OCI-LY1 (cell line): ENCODE measurements around the gene RNF150.

Experiments used
- H2AFZ ChIP-seq: fragments of 200-600 bp; sonication (generic), shearing (Covaris generic); 2 replicates; pipeline ENCODE4 v1.6.0; 2014; ENCODE audit warnings: antibody characterized with exemption, mild to moderate bottlenecking, low read length
- H3F3A ChIP-seq: fragments of 200-600 bp; sonication (generic), shearing (Covaris generic); 2 replicates; pipeline ENCODE4 v1.6.0; 2014; ENCODE audit warnings: mild to moderate bottlenecking, antibody characterized with exemption, low read length, moderate library complexity; ENCODE audit not compliant: insufficient read depth
- H3K27ac ChIP-seq: fragments of 200-600 bp; sonication (generic); 2 replicates; pipeline ENCODE4 v1.5.1; 2014; ENCODE audit warnings: low read length, mixed run types, mild to moderate bottlenecking, low read depth; ENCODE audit not compliant: poor library complexity, severe bottlenecking
- H3K27me3 ChIP-seq: fragments of 200-600 bp; sonication (generic); 2 replicates; pipeline ENCODE4 v1.6.0; 2014; ENCODE audit warnings: antibody characterized with exemption, mild to moderate bottlenecking, low read length, moderate library complexity; ENCODE audit not compliant: insufficient read depth
- H3K36me3 ChIP-seq: fragments of 200-600 bp; sonication (generic); 2 replicates; pipeline ENCODE4 v1.6.1; 2014; ENCODE audit warnings: mild to moderate bottlenecking, antibody characterized with exemption, low read length, moderate library complexity, mixed read lengths; ENCODE audit not compliant: insufficient read depth
- H3K4me1 ChIP-seq: fragments of 200-600 bp; sonication (generic); 2 replicates; pipeline ENCODE4 v1.5.1; 2014; ENCODE audit warnings: mild to moderate bottlenecking, low read length, moderate library complexity; ENCODE audit not compliant: insufficient read depth, severe bottlenecking
- H3K4me2 ChIP-seq: fragments of 200-600 bp; sonication (generic), shearing (Covaris generic); 2 replicates; pipeline ENCODE4 v1.6.1; 2014; ENCODE audit warnings: low read length
- H3K4me3 ChIP-seq: fragments of 200-600 bp; sonication (generic); 2 replicates; pipeline ENCODE4 v1.5.1; 2014; ENCODE audit warnings: low read length, low read depth, mild to moderate bottlenecking, mixed read lengths; ENCODE audit not compliant: poor library complexity, severe bottlenecking
- H3K79me2 ChIP-seq: fragments of 200-600 bp; shearing (Covaris generic); 2 replicates; pipeline ENCODE4 v1.6.1; 2016; ENCODE audit warnings: mixed run types, low read length, mixed read lengths; ENCODE audit not compliant: insufficient read depth
- H3K9ac ChIP-seq: fragments of 200-600 bp; sonication (generic), shearing (Covaris generic); 2 replicates; pipeline ENCODE4 v1.6.1; 2014; ENCODE audit warnings: mild to moderate bottlenecking, low read length, mixed read lengths
- H3K9me2 ChIP-seq: fragments of 200-600 bp; sonication (generic), shearing (Covaris generic); 2 replicates; pipeline ENCODE4 v1.6.1; 2014; ENCODE audit warnings: low read depth, mild to moderate bottlenecking, low read length, mixed read lengths
- H3K9me3 ChIP-seq: fragments of 200-600 bp; shearing (Covaris generic); 2 replicates; pipeline ENCODE4 v1.6.1; 2014; ENCODE audit warnings: low read length, mixed read lengths
- H4K20me1 ChIP-seq: fragments of 200-600 bp; sonication (generic), shearing (Covaris generic); 2 replicates; pipeline ENCODE4 v1.6.0; 2016; ENCODE audit warnings: mild to moderate bottlenecking, low read length; ENCODE audit not compliant: insufficient read depth
- EZH2 ChIP-seq: fragments of 200-600 bp; sonication (generic), shearing (Covaris generic); IDR thresholded peaks from 2 replicates; pipeline ENCODE4 v1.8.0; 2017; ENCODE audit warnings: borderline replicate concordance, mixed run types, mild to moderate bottlenecking, antibody characterized with exemption, low read length, moderate library complexity, mixed read lengths
- TF ChIP-seq, protein P1 (sequence below): fragments of 200-600 bp; sonication (generic), shearing (Covaris generic); IDR thresholded peaks from 2 replicates; pipeline ENCODE4 v1.5.1; 2017; ENCODE audit warnings: mild to moderate bottlenecking, antibody characterized with exemption, low read length, moderate library complexity, mixed read lengths

RNF150 gene

DNA sequence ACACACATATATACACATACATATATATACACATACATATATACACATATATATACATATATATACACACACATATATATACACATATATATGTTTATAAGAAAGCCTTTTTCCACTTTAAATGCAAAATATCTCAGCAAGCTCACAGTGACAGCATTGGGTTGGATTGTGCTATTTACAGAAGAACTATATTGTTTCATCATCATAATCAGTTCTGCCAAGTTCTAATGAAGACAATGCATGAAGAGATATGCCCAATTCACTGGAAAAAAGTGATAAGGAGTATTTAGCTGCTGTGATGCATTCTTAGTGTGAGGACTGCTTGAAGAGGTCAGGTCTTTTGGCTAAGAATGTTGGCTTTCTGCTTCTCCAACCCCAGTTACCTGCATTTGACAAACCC lies 54.4 kb downstream of the RNF150 start:
- no peaks in the 10 kb centered on the region; the same call in 1 of the 2 replicates for H3K27me3 ChIP-seq

DNA sequence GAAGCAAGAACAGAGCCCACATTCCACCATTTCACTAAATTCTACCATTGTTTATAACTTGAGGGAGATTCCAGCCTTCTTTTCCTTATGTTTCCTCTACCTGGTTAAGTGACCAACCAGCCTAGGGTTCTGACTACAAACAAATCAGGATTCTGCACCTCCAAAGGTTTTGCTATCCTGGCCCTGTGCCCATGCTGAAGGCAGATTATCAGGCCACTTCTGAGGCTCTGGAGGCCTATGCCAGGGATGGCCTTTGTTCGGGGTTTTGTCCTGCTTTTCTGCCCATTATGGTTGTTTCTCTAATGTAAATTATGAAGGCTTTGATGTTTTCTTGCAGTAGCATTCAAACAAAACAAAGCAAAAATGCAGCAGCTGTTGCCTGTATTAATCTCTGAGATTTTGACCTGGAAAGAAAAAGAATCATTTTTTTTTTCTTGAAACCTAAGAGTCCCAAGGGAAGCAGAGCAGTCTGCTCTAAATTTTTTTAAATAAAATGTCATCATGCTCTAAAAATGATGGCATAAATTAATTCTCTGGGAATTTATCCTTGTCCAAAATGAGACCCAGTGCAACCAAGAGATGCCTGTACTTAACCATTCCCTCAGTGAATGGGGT lies 55.6 kb downstream of the RNF150 start:
- TF ChIP-seq EZH2: no peak
- TF ChIP-seq, protein P1, sequence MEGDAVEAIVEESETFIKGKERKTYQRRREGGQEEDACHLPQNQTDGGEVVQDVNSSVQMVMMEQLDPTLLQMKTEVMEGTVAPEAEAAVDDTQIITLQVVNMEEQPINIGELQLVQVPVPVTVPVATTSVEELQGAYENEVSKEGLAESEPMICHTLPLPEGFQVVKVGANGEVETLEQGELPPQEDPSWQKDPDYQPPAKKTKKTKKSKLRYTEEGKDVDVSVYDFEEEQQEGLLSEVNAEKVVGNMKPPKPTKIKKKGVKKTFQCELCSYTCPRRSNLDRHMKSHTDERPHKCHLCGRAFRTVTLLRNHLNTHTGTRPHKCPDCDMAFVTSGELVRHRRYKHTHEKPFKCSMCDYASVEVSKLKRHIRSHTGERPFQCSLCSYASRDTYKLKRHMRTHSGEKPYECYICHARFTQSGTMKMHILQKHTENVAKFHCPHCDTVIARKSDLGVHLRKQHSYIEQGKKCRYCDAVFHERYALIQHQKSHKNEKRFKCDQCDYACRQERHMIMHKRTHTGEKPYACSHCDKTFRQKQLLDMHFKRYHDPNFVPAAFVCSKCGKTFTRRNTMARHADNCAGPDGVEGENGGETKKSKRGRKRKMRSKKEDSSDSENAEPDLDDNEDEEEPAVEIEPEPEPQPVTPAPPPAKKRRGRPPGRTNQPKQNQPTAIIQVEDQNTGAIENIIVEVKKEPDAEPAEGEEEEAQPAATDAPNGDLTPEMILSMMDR: no peak
- Histone ChIP-seq H2AFZ (no peak overlapping the region), H4K20me1 (no peaks in the 10 kb centered on the region), H3K4me1 (no peaks in the 10 kb centered on the region), H3K9ac (no peak overlapping the region), H3K9me2 (no peaks in the 10 kb centered on the region), H3K27ac (no peak overlapping the region), H3K79me2 (no peaks in the 10 kb centered on the region), H3K4me3 (no peak overlapping the region), H3K9me3 (no peaks in the 10 kb centered on the region), H3K27me3 (no peaks in the 10 kb centered on the region), H3K36me3 (no peaks in the 10 kb centered on the region), H3F3A (no peaks in the 10 kb centered on the region), H3K4me2 (no peak overlapping the region)

More for the DNA sequence above, 54.4 kb downstream of the RNF150 start:
- no peaks in the 10 kb centered on the region for H3F3A ChIP-seq
- H3K36me3 ChIP-seq: no peaks in the 10 kb centered on the region
- H4K20me1 ChIP-seq: no peaks in the 10 kb centered on the region
- H3K27ac ChIP-seq: no peak overlapping the region
- no peaks in the 10 kb centered on the region for H3K79me2 ChIP-seq
- no peaks in the 10 kb centered on the region for H3K9me2 ChIP-seq
- H2AFZ ChIP-seq: no peak overlapping the region
- H3K9me3 ChIP-seq: no peaks in the 10 kb centered on the region
- no peak overlapping the region for H3K9ac ChIP-seq
- H3K4me3 ChIP-seq: no peak overlapping the region
- H3K4me2 ChIP-seq: no peak overlapping the region
- no peak for TF ChIP-seq EZH2
- TF ChIP-seq, protein P1: no peak
- H3K4me1 ChIP-seq: no peaks in the 10 kb centered on the region

DNA sequence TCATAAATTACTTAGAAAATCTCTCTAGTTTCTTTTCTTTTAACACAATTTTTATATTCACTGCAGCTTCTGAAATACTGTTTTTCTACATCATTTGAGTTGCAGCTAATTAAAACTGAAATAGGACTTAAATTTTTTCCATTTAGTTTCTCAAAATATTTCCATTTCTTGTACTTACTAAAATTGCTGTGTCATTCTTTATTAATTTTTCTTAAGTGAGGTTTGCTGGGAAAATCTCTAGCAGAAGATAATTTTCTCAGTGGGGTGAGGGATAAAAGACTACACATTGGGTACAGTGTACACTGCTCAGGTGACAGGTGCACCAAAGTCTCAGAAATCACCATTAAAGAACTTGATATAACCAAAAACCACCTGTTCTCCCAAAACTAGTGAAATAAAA lies 57.7 kb downstream of the RNF150 start:
- Histone ChIP-seq H3K4me3 (no peak overlapping the region), H3K9me3 (no peaks in the 10 kb centered on the region), H3K27me3 (no peaks in the 10 kb centered on the region), H3K79me2 (no peaks in the 10 kb centered on the region), H3K27ac (no peak overlapping the region), H3K36me3 (no peaks in the 10 kb centered on the region), H3K4me1 (no peaks in the 10 kb centered on the region), H4K20me1 (no peaks in the 10 kb centered on the region), H2AFZ (no peak overlapping the region), H3K9me2 (no peaks in the 10 kb centered on the region), H3K9ac (no peak overlapping the region), H3K4me2 (no peak overlapping the region), H3F3A (no peaks in the 10 kb centered on the region)
- TF ChIP-seq, protein P1: no peak
- no peak for TF ChIP-seq EZH2
